ENCODE results near the gene GMPR. TPM values are rescaled to one million over a fixed set of nuclear protein-coding genes. Genes with fewer than 3 reads are reported as not detected.

GMPR gene
- total and polyA plus RNA-seq, 10 of the 15 experiments (the other 5 are each of a cell fraction or from before 2014, with no cell fraction given): 0.15 to 1.8 (median 0.49) TPM; not detected in 1

GRCh38 chr6:16209539-16209938 is 28.8 kb upstream of the GMPR start (continued):
- TF ChIP-seq HCFC1 (IDR thresholded peaks at IDR 0.05; ENCODE audit: low read length): no peak
- TF ChIP-seq, protein P1, sequence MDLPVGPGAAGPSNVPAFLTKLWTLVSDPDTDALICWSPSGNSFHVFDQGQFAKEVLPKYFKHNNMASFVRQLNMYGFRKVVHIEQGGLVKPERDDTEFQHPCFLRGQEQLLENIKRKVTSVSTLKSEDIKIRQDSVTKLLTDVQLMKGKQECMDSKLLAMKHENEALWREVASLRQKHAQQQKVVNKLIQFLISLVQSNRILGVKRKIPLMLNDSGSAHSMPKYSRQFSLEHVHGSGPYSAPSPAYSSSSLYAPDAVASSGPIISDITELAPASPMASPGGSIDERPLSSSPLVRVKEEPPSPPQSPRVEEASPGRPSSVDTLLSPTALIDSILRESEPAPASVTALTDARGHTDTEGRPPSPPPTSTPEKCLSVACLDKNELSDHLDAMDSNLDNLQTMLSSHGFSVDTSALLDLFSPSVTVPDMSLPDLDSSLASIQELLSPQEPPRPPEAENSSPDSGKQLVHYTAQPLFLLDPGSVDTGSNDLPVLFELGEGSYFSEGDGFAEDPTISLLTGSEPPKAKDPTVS (IDR thresholded peaks at IDR 0.05; ENCODE audit: low read depth, low read length): no peak
- no peak for TF ChIP-seq YY1 (IDR thresholded peaks at IDR 0.05; ENCODE audit: low read depth, low read length)
- TF ChIP-seq ZNF274 (IDR thresholded peaks at IDR 0.05; ENCODE audit: insufficient read depth, insufficient read length): no peak
- no peak for TF ChIP-seq SUZ12 (IDR thresholded peaks at IDR 0.05; ENCODE audit: unreplicated experiment)

DNA sequence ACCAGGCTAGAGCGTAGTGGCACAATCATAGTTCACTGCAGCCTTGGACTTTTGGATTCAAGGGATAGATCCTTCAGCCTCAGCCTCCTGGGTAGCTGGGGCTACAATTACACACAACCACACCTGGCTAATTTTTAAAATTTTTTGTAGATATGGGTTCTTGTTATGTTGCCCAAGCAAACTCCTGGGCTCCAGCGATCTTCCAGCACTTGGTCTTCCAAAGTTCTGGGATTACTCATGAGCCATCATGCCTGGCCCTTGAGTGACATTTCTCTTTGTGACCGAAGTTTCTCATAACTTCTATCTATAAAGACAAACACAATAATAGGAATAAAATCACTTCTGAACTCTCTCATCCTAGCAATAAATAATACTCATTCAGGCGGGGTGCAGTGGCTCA is 26.1 kb upstream of the GMPR start:
- no peak for FAIRE-seq

More for the DNA sequence above, 26.1 kb upstream of the GMPR start:
- DNase-seq (ENCODE audit: low read depth, low spot score) (no peak), ATAC-seq (no peak)
- peaks cover 5% of the 10 kb centered on the region for H3K4me1 ChIP-seq (ENCODE audit: control insufficient read depth, insufficient read depth, low read length)
- TF ChIP-seq GATAD2B (conservative IDR thresholded peaks at IDR 0.05; ENCODE audit: low read depth): no peak
- TF ChIP-seq TAF1 (IDR thresholded peaks at IDR 0.05; ENCODE audit: borderline replicate concordance, low read depth, low read length): no peak
- TF ChIP-seq HCFC1 (IDR thresholded peaks at IDR 0.05; ENCODE audit: low read length): no peak
- TF ChIP-seq RAD51 (IDR thresholded peaks at IDR 0.05): no peak
- no peak for TF ChIP-seq EED (IDR thresholded peaks at IDR 0.05; ENCODE audit: low read depth)
- no peak for TF ChIP-seq JUND (IDR thresholded peaks at IDR 0.05; ENCODE audit: low read depth, low read length)
- TF ChIP-seq, protein P2, sequence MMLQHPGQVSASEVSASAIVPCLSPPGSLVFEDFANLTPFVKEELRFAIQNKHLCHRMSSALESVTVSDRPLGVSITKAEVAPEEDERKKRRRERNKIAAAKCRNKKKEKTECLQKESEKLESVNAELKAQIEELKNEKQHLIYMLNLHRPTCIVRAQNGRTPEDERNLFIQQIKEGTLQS (IDR thresholded peaks at IDR 0.05; ENCODE audit: borderline replicate concordance, extremely low read depth, low read depth, low read length): no peak
- no peak for TF ChIP-seq MAX (IDR thresholded peaks at IDR 0.05; ENCODE audit: low read depth, low read length)
- TF ChIP-seq TARDBP (IDR thresholded peaks at IDR 0.05; ENCODE audit: borderline replicate concordance): no peak
- TF ChIP-seq POLR2A (IDR thresholded peaks at IDR 0.05; ENCODE audit: low read depth, low read length): no peak
- TF ChIP-seq IKZF2 (IDR thresholded peaks at IDR 0.05): no peak
- TF ChIP-seq SP1 (IDR thresholded peaks at IDR 0.05; ENCODE audit: low read depth, low read length): no peak
- POLR2A ChIA-PET: no interaction called here
- H3K4me2 ChIP-seq (ENCODE audit: control insufficient read depth, insufficient read depth): no peak overlapping the region
- H3K27ac ChIP-seq (ENCODE audit: control insufficient read depth, insufficient read depth): no peak overlapping the region
- BruUV-seq (replicated peaks): no TSS peak
- no peaks in the 10 kb centered on the region for H4K20me1 ChIP-seq (ENCODE audit: control insufficient read depth, insufficient read depth)
- WGBS (ENCODE audit: insufficient coverage, insufficient replicate concordance, low lambda C conversion rate, missing lambda C conversion rate): 65% methylated on average over 4 of the region's 4 CpGs
- intact Hi-C loops (cut with micrococcal nuclease; ENCODE audit: unreplicated experiment) (no loop called here), in situ Hi-C loops (cut with MboI) (no loop called here)
- peaks cover 0 to 3% of the 10 kb centered on the region in 2 experiments; a peak in 2 of 4 replicates for H3K27me3 ChIP-seq (replicated peaks in 1 of 2; ENCODE audit: control insufficient read depth in 2 of 2, insufficient read depth in 2 of 2, low read length in 1 of 2)
- RAD21 ChIA-PET (ENCODE audit: unreplicated experiment): no interaction called here
- no peaks in the 10 kb centered on the region for H3K79me2 ChIP-seq (ENCODE audit: control insufficient read depth, insufficient read depth, low read length)
- SMC1A ChIA-PET (ENCODE audit: uncharacterized antibody, unreplicated experiment): no interaction called here
- H3K4me3 ChIP-seq: no peak overlapping the region
- CTCF ChIA-PET: no interaction called here
- no peaks in the 10 kb centered on the region; the same call in 2 of the 3 replicates for H3K9me3 ChIP-seq (replicated peaks; ENCODE audit: control insufficient read depth, insufficient read depth, low read length)
- H3K9ac ChIP-seq (ENCODE audit: control insufficient read depth, insufficient read depth, low read length): no peak overlapping the region
- H2AFZ ChIP-seq (ENCODE audit: control insufficient read depth, low read depth, low read length): no peak overlapping the region
- no peaks in the 10 kb centered on the region for H3K36me3 ChIP-seq (ENCODE audit: control insufficient read depth in 2 of 2, insufficient read depth in 2 of 2, low read length in 1 of 2)
